ENCODE measurements around the gene GALM. TPM values are rescaled to one million over a fixed set of nuclear protein-coding genes. Genes with fewer than 3 reads are reported as not detected.
A peak's percentile ranks its signal among the peaks of the same experiment; 100 is the strongest.
"Not testable (repeated sequence)": the region's sequence is repeated elsewhere in the genome, so short reads cannot be mapped to it uniquely, and the experiment has no call there.

GALM gene
- total RNA-seq, 1 experiment from 2014 or later: 8.2 TPM

- H3K36me3 ChIP-seq: peaks cover 49% of the 10 kb centered on the region
- H3K4me3 ChIP-seq; H3K9me3 ChIP-seq (replicated peaks); H3K27me3 ChIP-seq (replicated peaks); DNase-seq (ENCODE audit: low read depth in 1 of 2, low spot score in 2 of 2); H3K27ac ChIP-seq; H3K4me1 ChIP-seq (replicated peaks): not testable (repeated sequence)
These were observed 71.2 kb downstream of the GALM start for GRCh38 chr2:38737000-38737698.

- H3K27ac ChIP-seq: no peak overlapping the region
- no peaks in the 10 kb centered on the region for H3K4me1 ChIP-seq (replicated peaks)
- H3K36me3 ChIP-seq: peaks cover 57% of the 10 kb centered on the region
These were observed 72.0 kb downstream of the GALM start for GRCh38 chr2:38737925-38738324.

GRCh38 chr2:38739524-38739923 lies 73.6 kb downstream of the GALM start:
- Histone ChIP-seq H3K9me3 (replicated peaks) (no peaks in the 10 kb centered on the region; the same call in 1 of the 2 replicates), H3K4me1 (replicated peaks) (no peaks in the 10 kb centered on the region), H3K27ac (no peak overlapping the region), H3K4me3 (no peak overlapping the region), H3K27me3 (replicated peaks) (no peaks in the 10 kb centered on the region), H3K36me3 (peaks cover 73% of the 10 kb centered on the region)
- no peak for DNase-seq (ENCODE audit: low read depth in 1 of 2, low spot score in 2 of 2)

More at GRCh38 chr2:38737925-38738324, 72.0 kb downstream of the GALM start:
- DNase-seq (ENCODE audit: low read depth in 1 of 2, low spot score in 2 of 2): no peak
- H3K4me3 ChIP-seq: no peak overlapping the region
- no peaks in the 10 kb centered on the region for H3K27me3 ChIP-seq (replicated peaks)
- H3K9me3 ChIP-seq (replicated peaks): no peaks in the 10 kb centered on the region; the same call in 1 of the 2 replicates

- DNase-seq (ENCODE audit: low read depth in 1 of 2, low spot score in 2 of 2): peak in 1 of 2 experiments; percentile 50
- H3K27me3 ChIP-seq (replicated peaks): no peaks in the 10 kb centered on the region
- no peak overlapping the region for H3K27ac ChIP-seq
These were observed 75.2 kb downstream of the GALM start for GRCh38 chr2:38740851-38741731.

GRCh38 chr2:38742797-38743559 lies 77.1 kb downstream of the GALM start:
- no peaks in the 10 kb centered on the region; the same call in 1 of the 2 replicates for H3K9me3 ChIP-seq (replicated peaks)
- H3K4me3 ChIP-seq: no peak overlapping the region
- DNase-seq (ENCODE audit: low read depth in 1 of 2, low spot score in 2 of 2): no peak
- H3K4me1 ChIP-seq (replicated peaks): no peaks in the 10 kb centered on the region
- peaks cover 95% of the 10 kb centered on the region for H3K36me3 ChIP-seq
- no peak overlapping the region for H3K27ac ChIP-seq
- H3K27me3 ChIP-seq (replicated peaks): no peaks in the 10 kb centered on the region

More at GRCh38 chr2:38740851-38741731, 75.2 kb downstream of the GALM start:
- no peaks in the 10 kb centered on the region for H3K4me1 ChIP-seq (replicated peaks)
- no peaks in the 10 kb centered on the region; the same call in 1 of the 2 replicates for H3K9me3 ChIP-seq (replicated peaks)
- peaks cover 88% of the 10 kb centered on the region for H3K36me3 ChIP-seq
- H3K4me3 ChIP-seq: no peak overlapping the region

GRCh38 chr2:38743672-38744398 lies 77.9 kb downstream of the GALM start:
- Histone ChIP-seq H3K9me3 (replicated peaks) (no peaks in the 10 kb centered on the region; the same call in 1 of the 2 replicates), H3K27me3 (replicated peaks) (no peaks in the 10 kb centered on the region), H3K4me3 (no peak overlapping the region), H3K27ac (no peak overlapping the region), H3K36me3 (peaks cover 96% of the 10 kb centered on the region), H3K4me1 (replicated peaks) (no peaks in the 10 kb centered on the region; the same call in 1 of the 2 replicates)
- DNase-seq (ENCODE audit: low read depth in 1 of 2, low spot score in 2 of 2): no peak

GRCh38 chr2:38744399-38744780 lies 78.5 kb downstream of the GALM start:
- no peaks in the 10 kb centered on the region; the same call in 1 of the 2 replicates for H3K9me3 ChIP-seq (replicated peaks)
- H3K27ac ChIP-seq: no peak overlapping the region
- H3K4me1 ChIP-seq (replicated peaks): no peaks in the 10 kb centered on the region; the same call in 1 of the 2 replicates
- H3K36me3 ChIP-seq: peaks cover 97% of the 10 kb centered on the region
- H3K27me3 ChIP-seq (replicated peaks): no peaks in the 10 kb centered on the region
- DNase-seq (ENCODE audit: low read depth in 1 of 2, low spot score in 2 of 2): no peak
- no peak overlapping the region for H3K4me3 ChIP-seq

GRCh38 chr2:38745267-38745666 lies 79.4 kb downstream of the GALM start:
- peaks cover 99% of the 10 kb centered on the region for H3K36me3 ChIP-seq
- no peaks in the 10 kb centered on the region for H3K9me3 ChIP-seq (replicated peaks)
- H3K4me1 ChIP-seq (replicated peaks): no peaks in the 10 kb centered on the region; the same call in 1 of the 2 replicates
- H3K27me3 ChIP-seq (replicated peaks): no peaks in the 10 kb centered on the region
- no peak overlapping the region for H3K27ac ChIP-seq
- no peak overlapping the region for H3K4me3 ChIP-seq
- no peak for DNase-seq (ENCODE audit: low read depth in 1 of 2, low spot score in 2 of 2)

GRCh38 chr2:38747007-38747424 lies 81.1 kb downstream of the GALM start:
- H3K36me3 ChIP-seq: peaks cover 90% of the 10 kb centered on the region
- no peak overlapping the region for H3K27ac ChIP-seq
- no peaks in the 10 kb centered on the region for H3K9me3 ChIP-seq (replicated peaks)
- H3K4me1 ChIP-seq (replicated peaks): peaks cover 5% of the 10 kb centered on the region
- no peak overlapping the region for H3K4me3 ChIP-seq
- no peaks in the 10 kb centered on the region for H3K27me3 ChIP-seq (replicated peaks)
- no peak for DNase-seq (ENCODE audit: low read depth in 1 of 2, low spot score in 2 of 2)

GRCh38 chr2:38747819-38748218 lies 81.9 kb downstream of the GALM start:
- Histone ChIP-seq H3K27me3 (replicated peaks) (no peaks in the 10 kb centered on the region), H3K4me1 (replicated peaks) (peaks cover 5% of the 10 kb centered on the region), H3K27ac (no peak overlapping the region), H3K4me3 (no peak overlapping the region), H3K9me3 (replicated peaks) (no peaks in the 10 kb centered on the region), H3K36me3 (peaks cover 82% of the 10 kb centered on the region)
- DNase-seq (ENCODE audit: low read depth in 1 of 2, low spot score in 2 of 2): no peak

GRCh38 chr2:38748391-38748790 lies 82.5 kb downstream of the GALM start:
- Histone ChIP-seq H3K27ac (no peak overlapping the region), H3K9me3 (replicated peaks) (no peaks in the 10 kb centered on the region), H3K27me3 (replicated peaks) (no peaks in the 10 kb centered on the region), H3K36me3 (peaks cover 76% of the 10 kb centered on the region), H3K4me1 (replicated peaks) (peaks cover 5% of the 10 kb centered on the region), H3K4me3 (no peak overlapping the region)
- DNase-seq (ENCODE audit: low read depth in 1 of 2, low spot score in 2 of 2): no peak

GRCh38 chr2:38748943-38749804 lies 83.3 kb downstream of the GALM start:
- Histone ChIP-seq H3K27ac (no peak overlapping the region), H3K27me3 (replicated peaks) (no peaks in the 10 kb centered on the region), H3K4me3 (peak overlapping the region; percentile 79), H3K36me3 (peaks cover 68% of the 10 kb centered on the region), H3K4me1 (replicated peaks) (peaks cover 5% of the 10 kb centered on the region), H3K9me3 (replicated peaks) (no peaks in the 10 kb centered on the region)
- DNase-seq (ENCODE audit: low read depth in 1 of 2, low spot score in 2 of 2): no peak
